ENCODE data around the gene ATOSB. TPM values are rescaled to one million over a fixed set of nuclear protein-coding genes. Genes with fewer than 3 reads are reported as not detected.

The ATOSB gene
- total RNA-seq, 2 experiments from 2014 or later, result 5.7 to 5.9 TPM

GRCh38 chr9:35116539-35116897, 856 bp upstream of the ATOSB start:
- CTCF ChIA-PET, result interaction anchor here (0.8 to 2.4 kb wide), 10 partner anchors 10 to 362 kb away, joined by 3 to 10 read pairs (median 5); partner anchors contain the start of gene STOML2
- POLR2A ChIA-PET, result no interaction called here

DNA sequence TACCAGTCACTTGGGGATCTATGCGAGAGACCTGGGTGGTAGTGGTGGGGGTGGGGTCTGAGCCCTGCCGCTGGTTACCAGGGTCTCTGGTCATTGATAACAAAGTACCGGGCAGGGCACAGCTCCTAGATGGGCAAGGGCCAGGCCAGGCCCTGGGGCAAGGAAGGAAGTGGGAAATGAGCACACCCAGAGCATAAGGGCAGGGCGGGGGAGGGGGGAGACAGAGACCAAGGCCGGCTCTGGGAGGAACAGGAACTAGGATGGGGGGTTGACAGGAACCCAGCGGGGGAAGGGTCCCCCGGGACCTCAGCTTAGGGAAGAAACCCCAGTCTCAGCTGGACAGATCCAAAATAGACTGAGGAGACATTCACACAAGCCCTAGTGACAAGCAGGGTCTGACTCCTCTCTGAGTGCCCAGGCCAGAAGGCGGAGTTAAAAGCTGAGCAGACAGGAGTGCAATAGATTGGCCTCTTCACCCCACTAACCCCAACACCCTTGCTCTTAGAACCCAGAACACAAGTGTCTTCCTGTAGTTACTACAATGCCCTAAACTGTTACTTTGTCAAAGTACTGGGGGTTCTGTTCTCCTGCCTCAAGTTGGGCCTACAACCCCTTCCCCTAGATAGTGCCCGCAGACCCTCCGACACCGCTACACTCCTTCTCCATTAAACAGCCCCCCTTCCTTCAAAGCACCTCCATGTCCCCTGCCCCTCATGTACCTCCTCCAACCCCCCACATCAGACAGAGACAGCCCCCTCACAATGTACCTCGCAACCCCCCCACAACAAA, 628 bp downstream of the ATOSB start:
- POLR2A ChIA-PET, result interaction anchor here (0.7 to 2.2 kb wide), 3 partner anchors 13 to 44 kb away, joined by 3 to 23 read pairs (median 4); partner anchors contain the start of genes STOML2 and VCP
- CTCF ChIA-PET, result interaction anchor here (1.2 to 2.4 kb wide), 6 partner anchors 8 to 215 kb away, joined by 4 to 10 read pairs (median 6); partner anchors contain the start of genes PIGO and STOML2

GRCh38 chr9:35114113-35114839, 1.4 kb downstream of the ATOSB start:
- POLR2A ChIA-PET, result interaction anchor here (0.6 to 2.2 kb wide), 4 partner anchors 12 to 125 kb away, joined by 3 to 23 read pairs (median 3); partner anchors contain the start of genes PIGO and STOML2
- CTCF ChIA-PET, result interaction anchor here (0.6 to 1.9 kb wide), 6 partner anchors 10 to 215 kb away, joined by 3 to 10 read pairs (median 4); partner anchors contain the start of genes FANCG, PIGO and STOML2

DNA sequence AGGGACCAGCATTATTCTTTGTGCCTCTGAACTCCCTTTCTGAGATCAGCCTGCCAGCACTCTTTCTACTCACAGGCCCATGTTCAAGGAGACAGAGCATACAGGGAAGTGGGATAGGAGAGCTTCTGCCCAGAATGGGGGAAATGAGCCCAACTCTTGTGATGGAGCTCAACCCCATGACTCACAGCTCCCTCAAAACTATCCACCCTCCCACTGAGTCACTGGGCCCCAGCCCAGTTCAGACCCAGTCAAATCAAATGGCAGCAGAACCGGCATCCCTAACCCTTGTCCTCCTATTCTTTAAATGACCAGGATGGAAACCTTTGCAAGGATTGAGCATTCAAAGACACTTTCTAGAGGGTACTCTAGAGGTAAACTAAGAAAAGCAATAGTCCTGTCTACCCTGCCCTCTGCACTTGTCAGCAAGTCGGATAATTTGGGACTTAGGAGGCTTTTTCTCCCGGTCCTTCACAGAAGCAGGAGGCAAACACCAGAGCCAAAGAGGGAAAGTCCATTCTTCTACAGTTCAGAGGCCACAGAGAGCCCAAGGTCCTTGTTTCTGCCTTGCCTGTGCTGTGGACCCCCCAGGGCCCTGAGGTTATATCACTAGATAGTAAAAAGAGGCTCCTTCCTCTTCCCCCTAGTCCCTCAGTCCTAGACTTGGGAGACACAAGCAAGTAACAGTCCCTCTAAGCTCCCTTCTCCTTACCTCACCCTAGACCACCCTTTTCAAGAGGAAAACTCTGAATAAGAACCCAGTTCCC, 3.2 kb downstream of the ATOSB start:
- ChIA-PET POLR2A (interaction anchor here (0.9 to 2.0 kb wide), 4 partner anchors 9 to 487 kb away, joined by 3 to 9 read pairs (median 5); partner anchors contain the start of genes FANCG and STOML2), CTCF (interaction anchor here (1.0 to 2.5 kb wide), 4 partner anchors 9 to 213 kb away, joined by 3 to 13 read pairs (median 6); partner anchors contain the start of genes PIGO and STOML2)

DNA sequence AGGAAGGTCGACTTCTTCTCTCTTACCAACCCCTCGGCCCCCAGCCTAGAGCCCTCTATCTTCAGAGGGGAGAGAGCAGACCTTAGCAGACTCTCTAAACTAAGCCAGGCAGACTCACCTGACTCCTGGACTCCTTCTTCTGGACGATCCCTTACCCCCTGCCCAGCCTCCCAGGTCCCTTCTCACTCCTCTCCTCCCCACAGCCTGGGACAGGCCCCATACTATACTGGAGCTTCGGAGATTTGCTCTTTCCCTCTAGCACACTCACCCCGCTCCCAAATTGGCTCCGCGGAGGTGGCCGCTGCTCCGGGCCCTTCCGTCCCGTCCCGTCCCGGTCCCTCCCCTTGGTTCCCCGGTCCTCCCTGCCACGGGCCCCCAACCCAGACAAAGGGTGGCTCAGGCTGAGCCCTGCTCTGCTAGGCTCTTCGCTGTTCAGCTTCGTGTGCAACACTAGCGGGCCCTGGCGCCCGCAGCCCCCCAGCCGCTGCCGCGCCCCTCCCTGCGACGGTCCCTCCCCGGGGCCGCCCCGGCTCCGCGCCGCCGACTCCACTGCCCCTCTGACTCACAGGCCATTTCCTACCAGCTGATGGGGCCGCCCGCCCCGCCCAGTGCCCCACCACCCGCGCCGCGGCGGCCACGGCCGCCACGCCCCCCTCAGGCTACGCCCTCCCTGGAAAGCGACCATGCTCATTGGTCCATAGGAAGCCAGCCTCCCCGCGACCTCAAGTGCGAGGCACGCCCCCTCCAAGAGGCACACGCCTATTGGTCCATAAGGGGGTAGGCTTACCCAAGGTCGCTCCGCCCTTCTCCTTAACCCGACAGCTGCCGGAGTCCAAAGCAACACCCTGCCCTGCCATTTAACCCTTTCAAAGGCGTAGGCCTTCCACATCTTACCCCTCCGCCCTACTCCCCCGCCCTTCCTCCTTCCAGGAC, 4.4 kb downstream of the ATOSB start:
- ChIA-PET POLR2A (interaction anchor here (0.9 to 2.0 kb wide), 5 partner anchors 8 to 489 kb away, joined by 3 to 9 read pairs (median 5); partner anchors contain the start of genes FANCG and STOML2), CTCF (interaction anchor here (1.0 to 2.5 kb wide), 7 partner anchors 8 to 212 kb away, joined by 3 to 13 read pairs (median 3); partner anchors contain the start of genes PIGO, STOML2 and VCP)

- POLR2A ChIA-PET, result interaction anchor here (0.9 to 1.8 kb wide), 2 partner anchors 9 to 30 kb away, joined by 3 to 5 read pairs; partner anchors contain the start of gene FANCG
- CTCF ChIA-PET, result interaction anchor here (1.2 to 2.3 kb wide), 4 partner anchors 13 to 39 kb away, joined by 3 to 13 read pairs (median 3); partner anchors contain the start of genes PIGO and VCP
These were observed 5.3 kb downstream of the ATOSB start for GRCh38 chr9:35110327-35110761.

DNA sequence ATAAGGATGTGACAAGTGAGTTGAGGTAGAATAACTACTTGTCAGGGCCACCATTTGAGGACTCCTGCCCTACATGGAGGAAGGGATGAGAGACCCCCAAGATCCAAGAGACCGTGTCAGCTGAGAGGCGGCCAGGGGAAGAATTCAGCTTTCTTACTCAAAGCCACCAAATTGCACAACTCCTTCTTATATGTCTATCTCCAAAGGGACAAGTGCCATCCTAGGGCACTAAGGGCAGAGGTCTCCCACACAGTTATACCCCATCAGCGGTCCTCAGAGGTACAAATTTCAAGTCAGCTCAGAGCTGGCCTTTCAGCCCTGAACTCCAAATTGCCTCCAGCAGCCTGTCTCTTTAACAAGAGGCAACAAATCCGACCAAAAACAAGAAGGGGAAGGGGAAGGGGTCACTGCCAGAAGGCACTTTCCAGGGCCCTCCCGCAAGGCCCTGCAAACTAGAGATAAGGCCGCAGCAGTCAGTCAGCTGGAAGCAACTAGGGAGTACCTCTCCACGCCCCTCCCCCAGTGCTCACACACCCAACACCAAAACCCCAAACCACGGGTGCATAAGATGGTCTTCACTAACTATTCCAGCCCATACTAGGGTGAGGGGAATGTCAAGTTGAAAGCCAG, 6.6 kb downstream of the ATOSB start:
- ChIA-PET POLR2A (no interaction called here), CTCF (no interaction called here)

GRCh38 chr9:35108461-35108860, 7.2 kb downstream of the ATOSB start:
- POLR2A ChIA-PET, result no interaction called here
- CTCF ChIA-PET, result interaction anchor here (0.7 kb wide), 1 partner anchor 12 kb away, joined by 3 read pairs; the partner anchor contains the start of gene PIGO

GRCh38 chr9:35107297-35108290, 8.1 kb downstream of the ATOSB start:
- CTCF ChIA-PET, result interaction anchor here (0.7 to 1.8 kb wide), 2 partner anchors 9 to 11 kb away, joined by 3 to 10 read pairs; partner anchors contain the start of genes ATOSB and PIGO
- POLR2A ChIA-PET, result no interaction called here

DNA sequence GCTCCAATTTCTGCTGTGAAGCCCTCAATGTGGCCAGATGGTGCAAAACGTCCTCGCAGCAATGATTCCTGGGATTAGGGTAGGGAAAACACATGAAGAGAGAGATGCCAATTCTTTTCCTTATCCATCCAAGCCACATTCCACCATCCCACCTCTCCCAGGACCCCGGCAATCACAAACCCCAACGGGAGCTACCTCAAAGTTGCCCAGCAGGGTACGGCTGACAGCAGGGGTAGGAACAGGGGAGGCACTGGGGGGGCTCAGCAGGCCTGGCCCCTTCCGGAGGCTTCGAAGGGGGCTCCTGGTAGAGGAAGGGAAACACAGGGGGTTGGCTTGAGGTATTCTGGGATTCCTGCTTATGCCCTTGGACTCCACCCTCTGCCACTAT, 9.3 kb downstream of the ATOSB start:
- POLR2A ChIA-PET, result no interaction called here

DNA sequence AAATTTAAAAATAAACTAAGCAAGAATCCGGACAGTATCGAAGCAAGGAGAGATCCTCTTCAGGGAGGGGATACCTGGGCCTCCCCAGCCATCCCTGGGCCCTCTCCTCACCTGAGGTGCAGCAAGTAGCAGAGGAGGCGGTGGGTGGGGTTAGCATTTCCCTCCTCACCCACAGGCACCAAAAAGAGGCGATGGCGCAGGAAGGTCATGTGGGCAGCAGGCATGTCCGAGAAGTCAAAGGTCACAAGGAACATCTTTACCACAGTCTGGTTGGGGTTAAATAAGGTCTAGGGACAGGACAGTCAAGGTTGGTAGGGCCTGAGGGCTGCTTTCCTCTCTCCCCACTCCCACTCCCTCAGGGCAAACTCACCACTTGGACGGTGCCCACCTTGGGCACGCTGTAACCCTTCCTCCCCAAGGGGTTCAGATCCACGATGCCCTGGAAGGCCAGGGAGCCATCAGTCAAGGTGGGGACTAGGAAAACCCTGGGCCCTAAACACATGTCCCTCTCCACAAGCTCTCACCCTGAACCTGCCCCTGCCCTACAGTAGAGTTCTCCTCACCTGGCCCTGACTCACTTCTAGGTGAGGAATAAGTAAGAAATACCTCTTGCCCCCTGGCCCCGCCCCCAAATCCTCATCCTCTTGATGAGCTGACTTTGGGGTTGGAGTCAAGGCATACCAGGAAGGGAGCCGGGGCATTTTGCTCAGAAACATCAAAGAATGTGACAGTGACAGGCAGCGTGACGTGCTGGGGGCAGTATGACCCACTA, 9.9 kb downstream of the ATOSB start:
- POLR2A ChIA-PET, result interaction anchor here (0.6 kb wide), 1 partner anchor 541 kb away, joined by 4 read pairs; no protein-coding TSS in a partner anchor

More for the DNA sequence above, 9.3 kb downstream of the ATOSB start:
- CTCF ChIA-PET, result interaction anchor here (1.8 kb wide), 1 partner anchor 10 kb away, joined by 10 read pairs; the partner anchor contains the start of gene ATOSB

DNA sequence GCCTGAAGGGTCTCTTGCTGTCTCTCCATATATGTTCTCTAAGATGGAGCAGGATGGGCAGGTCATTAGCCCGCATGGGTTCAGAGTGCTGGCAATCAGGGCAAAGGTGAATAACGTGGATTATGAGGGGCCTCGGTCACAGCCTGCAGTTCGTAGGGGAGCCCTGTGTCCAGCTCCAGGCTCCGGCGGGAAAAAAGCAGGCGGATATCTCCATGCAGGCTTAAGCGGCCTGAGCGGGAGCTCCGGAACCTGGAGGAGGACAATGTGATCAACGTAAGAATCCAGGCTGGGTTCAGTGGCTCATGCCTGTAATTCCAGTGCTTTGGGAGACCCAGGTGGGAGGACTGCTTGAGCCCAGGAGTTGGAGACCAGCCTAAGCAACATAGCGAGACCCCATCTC, 10.5 kb downstream of the ATOSB start:
- POLR2A ChIA-PET, result no interaction called here
- CTCF ChIA-PET, result no interaction called here

More for the DNA sequence above, 9.9 kb downstream of the ATOSB start:
- CTCF ChIA-PET, result interaction anchor here (1.8 kb wide), 1 partner anchor 10 kb away, joined by 10 read pairs; the partner anchor contains the start of gene ATOSB

DNA sequence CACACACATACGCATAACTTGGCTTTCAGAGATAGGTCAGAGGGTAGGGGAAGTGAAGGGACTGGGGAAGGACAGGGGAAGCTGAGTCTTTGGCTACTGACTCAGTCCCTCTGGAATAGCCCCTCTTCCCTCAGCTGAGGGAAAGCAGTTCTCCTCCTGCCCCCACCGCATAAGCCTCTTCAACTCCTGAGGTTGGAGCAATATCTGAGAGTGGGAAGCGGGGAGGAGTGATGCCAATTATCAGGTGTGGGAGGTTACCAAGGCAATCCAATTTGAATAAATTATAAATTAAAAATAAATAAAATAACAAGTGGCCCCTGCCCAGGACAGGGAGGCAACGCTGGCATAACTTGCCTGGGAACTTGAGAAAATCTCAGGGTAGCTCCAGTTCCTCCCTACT, 11.1 kb downstream of the ATOSB start:
- CTCF ChIA-PET, result no interaction called here

DNA sequence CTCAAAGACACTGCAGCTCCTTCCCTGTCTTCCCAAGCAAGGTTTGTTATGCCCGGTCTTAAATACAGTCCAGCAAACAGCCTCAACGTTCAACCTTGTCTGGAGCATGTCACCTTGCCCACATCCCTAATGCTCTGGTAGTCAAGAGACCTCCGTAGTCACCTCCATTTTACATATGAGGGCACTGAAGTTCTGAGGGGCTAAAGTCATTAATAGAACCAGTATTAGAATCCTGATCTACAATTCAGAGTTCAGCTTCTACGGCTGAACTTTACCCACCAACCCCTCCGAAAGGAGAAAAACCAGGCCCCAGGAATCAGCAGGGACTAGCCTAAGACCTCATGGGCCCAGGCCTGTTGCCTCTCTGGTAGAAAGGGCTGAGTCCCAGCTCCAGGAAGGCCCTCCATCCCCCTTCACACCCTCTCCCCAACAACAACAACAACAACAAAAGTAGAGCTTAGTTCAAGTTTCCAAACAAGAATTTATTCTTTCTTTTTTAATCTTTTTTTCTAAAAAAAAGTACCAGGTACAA, 11.9 kb downstream of the ATOSB start:
- ChIA-PET CTCF (interaction anchor here (1.0 to 2.3 kb wide), 8 partner anchors 8 to 513 kb away, joined by 3 to 10 read pairs (median 4); partner anchors contain the start of gene FANCG), POLR2A (interaction anchor here (0.6 to 3.6 kb wide), 4 partner anchors 8 to 32 kb away, joined by 3 to 23 read pairs (median 12); partner anchors contain the start of gene FANCG)

More for the DNA sequence above, 11.1 kb downstream of the ATOSB start:
- POLR2A ChIA-PET, result no interaction called here

All from activated CD8-positive, alpha-beta memory T cell treated with anti-CD3 and anti-CD28 coated beads for 36 hours (primary cell).